Activated naive CD8-positive, alpha-beta T cell treated with anti-CD3 and anti-CD28 coated beads, Interleukin-2, amount 50 U/mL, for 24 hours (primary cell): ENCODE measurements around the gene PTPN9.
"Not testable (repeated sequence)": the region's sequence is repeated elsewhere in the genome, so short reads cannot be mapped to it uniquely, and the experiment has no call there.

Source experiments
- ATAC-seq: fragments of 150-1000 bp; cut with Tn5 transposase; one replicate; pipeline ENCODE4 v1.10.0; 2021
- DNase-seq: peaks from one replicate; pipeline ENCODE4 v3.0.0; 2021
- H3K27ac Mint-ChIP-seq: one replicate; pipeline ENCODE4 v1.8.0; 2021; ENCODE audit warnings: mild to moderate bottlenecking, mixed read lengths
- H3K27me3 Mint-ChIP-seq: one replicate; pipeline ENCODE4 v1.8.0; 2021; ENCODE audit warnings: mixed read lengths
- H3K36me3 Mint-ChIP-seq: one replicate; pipeline ENCODE4 v1.8.0; 2021; ENCODE audit warnings: low read depth, mixed read lengths
- H3K4me1 Mint-ChIP-seq: one replicate; pipeline ENCODE4 v1.8.0; 2021; ENCODE audit warnings: mixed read lengths
- H3K4me3 Mint-ChIP-seq: one replicate; pipeline ENCODE4 v1.8.0; 2021; ENCODE audit warnings: mild to moderate bottlenecking, moderate library complexity, mixed read lengths
- H3K9me3 Mint-ChIP-seq: one replicate; pipeline ENCODE4 v1.8.0; 2021; ENCODE audit warnings: mixed read lengths

Gene PTPN9

DNA sequence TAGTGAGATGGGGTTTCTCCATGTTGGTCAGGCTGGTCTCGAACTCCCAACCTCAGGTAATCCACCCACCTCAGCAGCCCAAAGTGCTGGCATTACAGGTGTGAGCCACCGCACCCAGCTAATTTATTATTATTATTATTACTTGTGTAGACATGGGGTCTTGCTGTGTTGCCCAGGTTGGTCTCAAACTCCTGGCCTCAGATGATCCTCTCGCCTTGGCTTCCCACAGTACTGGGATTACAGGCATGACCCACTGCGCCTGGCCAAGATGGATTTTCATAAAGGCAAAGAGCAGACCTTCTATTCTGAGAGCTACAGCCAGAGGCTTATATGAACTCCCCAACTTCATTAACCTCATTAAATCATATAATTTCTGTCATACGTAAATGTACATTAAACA lies 17.2 kb downstream of the PTPN9 start:
- peaks cover 6% of the 10 kb centered on the region for H3K4me1 Mint-ChIP-seq
- H3K4me3 Mint-ChIP-seq = no peak overlapping the region
- no peaks in the 10 kb centered on the region for H3K36me3 Mint-ChIP-seq
- ATAC-seq (no peak), DNase-seq (no peak)
- no peaks in the 10 kb centered on the region for H3K9me3 Mint-ChIP-seq
- no peaks in the 10 kb centered on the region for H3K27me3 Mint-ChIP-seq
- no peak overlapping the region for H3K27ac Mint-ChIP-seq

DNA sequence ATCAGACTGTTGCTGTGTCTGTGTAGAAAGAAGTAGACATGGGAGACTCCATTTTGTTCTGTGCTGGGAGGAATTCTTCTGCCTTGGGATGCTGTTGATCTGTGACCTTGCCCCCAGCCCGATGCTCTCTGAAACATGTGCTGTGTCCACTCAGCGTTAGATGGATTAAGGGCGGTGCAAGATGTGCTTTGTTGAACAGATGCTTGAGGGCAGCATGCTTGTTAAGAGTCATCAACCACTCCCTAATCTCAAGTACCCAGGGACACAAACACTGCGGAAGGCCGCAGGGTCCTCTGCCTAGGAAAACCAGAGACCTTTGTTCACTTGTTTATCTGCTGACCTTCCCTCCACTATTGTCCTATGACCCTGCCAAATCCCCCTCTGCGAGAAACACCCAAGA lies 19.8 kb downstream of the PTPN9 start:
- not testable (repeated sequence) for H3K9me3 Mint-ChIP-seq, DNase-seq, H3K36me3 Mint-ChIP-seq, ATAC-seq, H3K4me1 Mint-ChIP-seq, H3K27me3 Mint-ChIP-seq, H3K27ac Mint-ChIP-seq, H3K4me3 Mint-ChIP-seq

GRCh38 chr15:75558955-75559354 lies 20.2 kb downstream of the PTPN9 start:
- DNase-seq, H3K4me1 Mint-ChIP-seq, H3K27ac Mint-ChIP-seq: not testable (repeated sequence)

DNA sequence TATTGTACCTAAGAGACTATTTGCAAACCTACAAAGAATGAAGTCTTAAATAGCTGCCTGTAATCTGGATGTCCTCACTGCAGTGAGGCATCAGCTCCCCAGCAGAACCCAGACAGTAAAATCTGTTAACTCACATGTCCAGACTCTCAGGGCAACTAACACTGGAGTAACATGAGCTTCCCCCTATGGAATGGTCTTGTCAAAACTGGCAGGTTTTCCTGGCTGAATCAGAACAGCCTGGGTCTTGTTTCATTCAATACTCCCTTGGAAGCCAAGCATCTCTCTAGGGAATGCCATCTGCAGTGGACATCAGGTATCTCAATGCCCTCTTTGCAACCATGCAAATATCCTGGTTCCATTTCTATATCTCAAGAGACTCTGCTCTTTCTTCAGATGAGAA lies 24.4 kb downstream of the PTPN9 start:
- no peak overlapping the region for H3K4me3 Mint-ChIP-seq

More at GRCh38 chr15:75558955-75559354, 20.2 kb downstream of the PTPN9 start:
- H3K9me3 Mint-ChIP-seq, ATAC-seq, H3K27me3 Mint-ChIP-seq, H3K4me3 Mint-ChIP-seq, H3K36me3 Mint-ChIP-seq: not testable (repeated sequence)

GRCh38 chr15:75553659-75554058 lies 25.5 kb downstream of the PTPN9 start:
- H3K27ac Mint-ChIP-seq = no peak overlapping the region
- H3K4me1 Mint-ChIP-seq = peaks cover 2% of the 10 kb centered on the region
- H3K36me3 Mint-ChIP-seq = no peaks in the 10 kb centered on the region
- H3K9me3 Mint-ChIP-seq = no peaks in the 10 kb centered on the region
- no peak overlapping the region for H3K4me3 Mint-ChIP-seq
- H3K27me3 Mint-ChIP-seq = no peaks in the 10 kb centered on the region
- DNase-seq (no peak), ATAC-seq (no peak)

More for the DNA sequence above, 24.4 kb downstream of the PTPN9 start:
- H3K27ac Mint-ChIP-seq = no peak overlapping the region
- no peaks in the 10 kb centered on the region for H3K9me3 Mint-ChIP-seq
- peaks cover 2% of the 10 kb centered on the region for H3K4me1 Mint-ChIP-seq
- no peaks in the 10 kb centered on the region for H3K36me3 Mint-ChIP-seq
- H3K27me3 Mint-ChIP-seq = no peaks in the 10 kb centered on the region
- DNase-seq (no peak), ATAC-seq (no peak)

DNA sequence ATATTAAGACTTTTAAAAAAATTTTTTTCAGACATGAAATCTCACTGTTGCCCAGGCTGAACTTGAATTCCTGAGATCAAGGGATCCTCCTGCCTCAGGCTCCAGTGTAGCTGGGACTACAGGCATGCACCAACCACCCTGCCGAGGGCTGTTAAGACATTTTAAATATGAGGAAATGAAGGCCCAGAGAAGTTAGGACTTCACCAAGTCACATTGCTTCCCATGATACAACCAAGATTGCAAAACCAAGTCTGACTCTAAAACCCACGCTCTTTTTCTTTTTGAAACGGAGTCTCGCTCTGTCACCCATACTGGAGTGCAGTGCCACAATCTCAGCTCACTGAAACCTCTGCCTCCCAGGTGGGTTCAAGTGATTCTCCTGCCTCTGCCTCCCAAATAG lies 28.0 kb downstream of the PTPN9 start:
- no peaks in the 10 kb centered on the region for H3K9me3 Mint-ChIP-seq
- H3K36me3 Mint-ChIP-seq = no peaks in the 10 kb centered on the region
- DNase-seq (no peak), ATAC-seq (no peak)
- H3K4me1 Mint-ChIP-seq = no peaks in the 10 kb centered on the region
- no peak overlapping the region for H3K4me3 Mint-ChIP-seq
- H3K27ac Mint-ChIP-seq = no peak overlapping the region
- H3K27me3 Mint-ChIP-seq = no peaks in the 10 kb centered on the region

DNA sequence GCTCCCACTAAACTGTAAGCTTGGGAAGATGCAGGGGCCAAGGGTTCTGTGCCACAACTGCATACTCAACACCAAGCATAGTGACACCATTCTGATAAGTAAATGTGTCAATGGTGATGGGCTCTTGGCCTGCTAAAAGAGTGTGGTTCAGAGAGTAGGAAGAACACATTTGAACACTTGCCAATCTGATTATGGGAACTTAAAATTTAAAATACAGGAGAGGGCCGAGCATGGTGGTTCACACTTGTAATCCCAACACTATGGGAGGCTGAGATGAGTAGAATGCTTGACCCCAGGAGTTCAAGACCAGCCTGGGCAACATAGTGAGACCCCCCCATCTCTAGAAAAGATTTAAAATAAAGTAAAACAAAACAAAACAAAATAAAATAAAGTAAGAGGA lies 34.1 kb downstream of the PTPN9 start:
- Mint-ChIP-seq H3K4me1 (peaks cover 9% of the 10 kb centered on the region), H3K9me3 (no peaks in the 10 kb centered on the region), H3K27ac (no peak overlapping the region), H3K4me3 (no peak overlapping the region), H3K27me3 (no peaks in the 10 kb centered on the region), H3K36me3 (no peaks in the 10 kb centered on the region)
- no peak for DNase-seq
- no peak for ATAC-seq

DNA sequence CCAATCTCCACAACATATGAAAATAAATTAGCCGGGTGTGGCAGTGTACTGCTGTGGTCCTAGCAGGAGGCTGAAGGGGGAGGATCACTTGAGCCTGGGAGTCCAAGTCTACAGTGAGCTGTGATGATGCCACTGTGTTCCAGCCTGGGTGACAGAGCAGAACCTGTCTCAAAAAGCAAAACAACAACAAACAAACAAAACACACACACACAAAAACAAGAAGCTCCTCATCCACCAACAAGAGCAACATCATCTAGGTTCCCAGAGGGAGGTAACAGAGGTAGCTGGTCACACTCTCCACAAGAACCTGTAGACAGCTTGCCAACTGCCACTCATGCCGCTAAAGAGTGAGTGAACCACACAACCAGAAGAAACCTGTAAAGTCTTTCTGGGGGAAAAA lies 34.8 kb downstream of the PTPN9 start:
- Mint-ChIP-seq H3K36me3 (no peaks in the 10 kb centered on the region), H3K9me3 (no peaks in the 10 kb centered on the region), H3K27ac (no peak overlapping the region), H3K27me3 (no peaks in the 10 kb centered on the region), H3K4me3 (no peak overlapping the region), H3K4me1 (peaks cover 12% of the 10 kb centered on the region)
- no peak for DNase-seq
- no peak for ATAC-seq

- not testable (repeated sequence) for DNase-seq, H3K9me3 Mint-ChIP-seq, H3K36me3 Mint-ChIP-seq, H3K27ac Mint-ChIP-seq, H3K4me3 Mint-ChIP-seq, H3K27me3 Mint-ChIP-seq, ATAC-seq
- peaks cover 12% of the 10 kb centered on the region for H3K4me1 Mint-ChIP-seq
Measured at GRCh38 chr15:75542949-75543545, 36.1 kb downstream of the PTPN9 start.

GRCh38 chr15:75542386-75542797 lies 36.7 kb downstream of the PTPN9 start:
- no peak overlapping the region for H3K27ac Mint-ChIP-seq

DNA sequence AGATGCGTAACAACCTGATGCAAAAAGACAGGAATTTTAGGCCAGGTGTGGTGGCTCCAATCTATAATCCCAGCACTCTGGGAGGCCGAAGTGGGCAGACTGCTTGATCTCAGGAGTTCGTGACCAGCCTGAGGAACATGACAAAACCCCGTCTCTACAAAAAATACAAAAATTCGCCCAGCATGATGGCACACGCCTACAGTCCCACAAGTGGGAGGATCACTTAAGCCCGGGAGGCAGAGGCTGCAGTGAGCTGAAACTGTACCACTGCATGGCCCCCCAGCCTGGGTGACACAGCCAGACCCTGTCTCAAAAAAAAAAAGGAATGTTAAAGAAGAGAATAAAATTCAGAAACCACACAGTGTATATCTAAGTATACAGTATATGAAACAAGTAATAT lies 40.7 kb downstream of the PTPN9 start:
- no peak for DNase-seq
- Mint-ChIP-seq H3K4me1 (peaks cover 13% of the 10 kb centered on the region), H3K36me3 (peaks cover 2% of the 10 kb centered on the region), H3K27me3 (no peaks in the 10 kb centered on the region), H3K9me3 (no peaks in the 10 kb centered on the region), H3K27ac (no peak overlapping the region), H3K4me3 (no peak overlapping the region)
- no peak for ATAC-seq

More at GRCh38 chr15:75542386-75542797, 36.7 kb downstream of the PTPN9 start:
- H3K27me3 Mint-ChIP-seq = no peaks in the 10 kb centered on the region
- H3K4me3 Mint-ChIP-seq = no peak overlapping the region
- ATAC-seq = no peak
- no peak for DNase-seq
- H3K4me1 Mint-ChIP-seq = peaks cover 12% of the 10 kb centered on the region
- H3K36me3 Mint-ChIP-seq = no peaks in the 10 kb centered on the region
- H3K9me3 Mint-ChIP-seq = no peaks in the 10 kb centered on the region

GRCh38 chr15:75533945-75534344 lies 45.2 kb downstream of the PTPN9 start:
- ATAC-seq (no peak), DNase-seq (no peak)
- H3K4me3 Mint-ChIP-seq = no peak overlapping the region
- peaks cover 2% of the 10 kb centered on the region for H3K36me3 Mint-ChIP-seq
- no peak overlapping the region for H3K27ac Mint-ChIP-seq
- H3K27me3 Mint-ChIP-seq = no peaks in the 10 kb centered on the region
- no peaks in the 10 kb centered on the region for H3K9me3 Mint-ChIP-seq
- peaks cover 5% of the 10 kb centered on the region for H3K4me1 Mint-ChIP-seq

DNA sequence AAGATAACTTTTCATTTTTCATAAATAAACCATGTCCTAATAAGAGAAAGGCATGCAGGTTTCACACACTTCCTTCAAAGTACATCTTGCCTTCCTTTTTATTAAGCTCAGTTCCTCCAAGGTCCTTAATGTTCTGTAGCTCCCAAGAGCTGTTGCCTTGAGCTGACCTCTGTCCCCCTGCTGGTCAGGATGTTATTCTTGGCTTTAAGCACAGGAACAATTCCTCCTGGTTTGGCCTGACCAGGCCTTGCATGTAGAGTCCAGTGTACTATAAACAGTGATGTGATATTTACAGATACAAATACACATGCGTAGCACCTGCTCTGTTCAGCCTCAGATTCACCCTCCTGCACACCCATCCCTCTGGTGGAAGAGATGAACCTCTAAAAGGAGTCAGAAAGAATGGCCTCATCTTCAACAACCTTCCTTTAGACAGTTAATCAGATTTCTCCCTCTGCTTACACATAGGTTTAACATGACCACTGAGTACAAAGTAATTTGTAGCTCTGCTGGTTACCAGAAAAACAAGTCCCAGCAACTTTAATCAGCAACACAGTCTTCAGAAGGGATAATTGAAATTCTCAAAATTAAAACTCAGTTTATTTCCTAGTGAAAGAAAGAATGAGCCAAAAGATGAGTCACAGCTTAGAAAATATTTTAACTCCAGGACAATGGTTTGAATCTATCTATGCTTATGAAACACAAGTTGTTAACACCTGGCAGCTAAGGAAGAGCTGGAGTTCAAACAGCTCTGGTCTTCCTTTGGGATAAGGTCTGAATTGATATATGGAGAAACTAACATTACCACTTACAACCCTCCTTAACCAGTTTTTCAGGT lies 46.5 kb downstream of the PTPN9 start:
- Mint-ChIP-seq H3K27me3 (no peaks in the 10 kb centered on the region), H3K36me3 (peaks cover 2% of the 10 kb centered on the region), H3K27ac (no peak overlapping the region), H3K9me3 (no peaks in the 10 kb centered on the region), H3K4me3 (no peak overlapping the region), H3K4me1 (peaks cover 5% of the 10 kb centered on the region)
- DNase-seq = no peak
- ATAC-seq = no peak

GRCh38 chr15:75531041-75531450 lies 48.1 kb downstream of the PTPN9 start:
- Mint-ChIP-seq H3K4me3 (no peak overlapping the region), H3K36me3 (peaks cover 8% of the 10 kb centered on the region), H3K4me1 (peaks cover 5% of the 10 kb centered on the region), H3K27me3 (no peaks in the 10 kb centered on the region), H3K27ac (no peak overlapping the region), H3K9me3 (no peaks in the 10 kb centered on the region)
- DNase-seq (no peak), ATAC-seq (no peak)

DNA sequence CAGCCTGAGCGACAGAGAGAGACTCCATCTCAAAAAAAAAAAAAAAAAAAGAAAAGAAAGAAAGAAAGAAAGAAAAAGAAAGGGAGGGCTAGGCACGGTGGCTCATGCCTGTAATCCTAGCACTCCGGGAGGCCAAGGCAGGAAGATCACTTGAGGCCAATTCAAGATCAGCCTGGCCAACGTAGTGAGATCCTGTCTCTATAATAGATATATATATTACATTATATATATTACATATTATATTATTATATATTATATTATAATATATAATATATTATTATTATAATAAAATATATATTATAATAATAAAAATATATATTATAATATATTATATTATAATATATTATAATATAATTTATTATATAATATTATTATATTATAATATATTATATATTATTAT lies 48.9 kb downstream of the PTPN9 start:
- DNase-seq (no peak), ATAC-seq (no peak)
- H3K4me3 Mint-ChIP-seq = no peak overlapping the region
- no peaks in the 10 kb centered on the region for H3K27me3 Mint-ChIP-seq
- H3K27ac Mint-ChIP-seq = no peak overlapping the region
- peaks cover 5% of the 10 kb centered on the region for H3K4me1 Mint-ChIP-seq
- H3K36me3 Mint-ChIP-seq = peaks cover 8% of the 10 kb centered on the region
- no peaks in the 10 kb centered on the region for H3K9me3 Mint-ChIP-seq
